ENCODE measurements around the gene TFEB.

The TFEB gene

GRCh38 chr6:41721414-41721813, 14.0 kb downstream of the TFEB start:
- no peak for DNase-seq

GRCh38 chr6:41720783-41721182, 14.6 kb downstream of the TFEB start:
- DNase-seq = no peak

- DNase-seq = no peak
These were observed 15.2 kb downstream of the TFEB start for GRCh38 chr6:41720262-41720620.

- DNase-seq = no peak
These were observed 15.8 kb downstream of the TFEB start for GRCh38 chr6:41719436-41720261.

GRCh38 chr6:41718828-41719227, 16.6 kb downstream of the TFEB start:
- DNase-seq = no peak

- DNase-seq = no peak
These were observed 18.0 kb downstream of the TFEB start for GRCh38 chr6:41717392-41717736.

- DNase-seq = no peak
These were observed 18.7 kb downstream of the TFEB start for GRCh38 chr6:41716516-41717391.

GRCh38 chr6:41715795-41716515, 19.5 kb downstream of the TFEB start:
- DNase-seq = no peak

GRCh38 chr6:41714556-41715273, 20.7 kb downstream of the TFEB start:
- DNase-seq = no peak

GRCh38 chr6:41713650-41714291, 21.6 kb downstream of the TFEB start:
- no peak for DNase-seq

GRCh38 chr6:41713159-41713649, 22.2 kb downstream of the TFEB start:
- DNase-seq = no peak

- no peak for DNase-seq
These were observed 22.7 kb downstream of the TFEB start for GRCh38 chr6:41712651-41713103.

- no peak for DNase-seq
These were observed 23.9 kb downstream of the TFEB start for GRCh38 chr6:41711323-41712038.

- no peak for DNase-seq
These were observed 26.0 kb downstream of the TFEB start for GRCh38 chr6:41709375-41709774.

GRCh38 chr6:41708856-41709255, 26.6 kb downstream of the TFEB start:
- DNase-seq = no peak

GRCh38 chr6:41707565-41708200, 27.7 kb downstream of the TFEB start:
- DNase-seq = peak; percentile 29

- DNase-seq = no peak
These were observed 28.4 kb downstream of the TFEB start for GRCh38 chr6:41706876-41707564.

GRCh38 chr6:41705996-41706835, 29.2 kb downstream of the TFEB start:
- peak; percentile 35 for DNase-seq

GRCh38 chr6:41705311-41705995, 30.0 kb downstream of the TFEB start:
- no peak for DNase-seq

Measured in activated effector memory CD4-positive, alpha-beta T cell treated with Interleukin-2 at 50 U/mL for 16 hours (primary cell).